BLaER1 treated with 17β-estradiol and CSF1 and Interleukin-3, amounts not matched to agents 10 nM and 100 nM (cell line): ENCODE results near the gene ZEB2.

Source experiments
- H3K27ac ChIP-seq, 11 experiments: shearing (Covaris generic); formaldehyde crosslinking; 2 replicates each; pipeline ENCODE4 v1.8.1; 2022
- H3K27me3 ChIP-seq, 11 experiments: shearing (Covaris generic); formaldehyde crosslinking; 2 replicates each; pipeline ENCODE4 v1.8.1; 2022
- H3K36me3 ChIP-seq, 11 experiments: shearing (Covaris generic); formaldehyde crosslinking; 2 replicates each; pipeline ENCODE4 v1.8.1; 2022
- H3K4me1 ChIP-seq, 10 experiments: shearing (Covaris generic); formaldehyde crosslinking; 2 replicates each; pipeline ENCODE4 v1.8.1; 2022
- H3K4me2 ChIP-seq, 11 experiments: shearing (Covaris generic); formaldehyde crosslinking; 2 replicates each; pipeline ENCODE4 v1.8.1; 2022
- H3K4me3 ChIP-seq, 10 experiments: shearing (Covaris generic); formaldehyde crosslinking; 2 replicates each; pipeline ENCODE4 v1.8.1; 2022
- H3K9ac ChIP-seq, 11 experiments: shearing (Covaris generic); formaldehyde crosslinking; 2 replicates each; pipeline ENCODE4 v1.8.1; 2022
- H3K9me3 ChIP-seq, 11 experiments: shearing (Covaris generic); formaldehyde crosslinking; replicated peaks in 1 of 11; 2 replicates each; pipeline ENCODE4 v1.8.1; 2022
- H4K20me1 ChIP-seq, 11 experiments: shearing (Covaris generic); formaldehyde crosslinking; 2 replicates each; pipeline ENCODE4 v1.8.1; 2022
- Cebpa-rat ChIP-seq, 11 experiments: shearing (Covaris generic); IDR thresholded peaks; 2 replicates each; pipeline ENCODE4 v1.8.1; 2022

ZEB2 gene

DNA sequence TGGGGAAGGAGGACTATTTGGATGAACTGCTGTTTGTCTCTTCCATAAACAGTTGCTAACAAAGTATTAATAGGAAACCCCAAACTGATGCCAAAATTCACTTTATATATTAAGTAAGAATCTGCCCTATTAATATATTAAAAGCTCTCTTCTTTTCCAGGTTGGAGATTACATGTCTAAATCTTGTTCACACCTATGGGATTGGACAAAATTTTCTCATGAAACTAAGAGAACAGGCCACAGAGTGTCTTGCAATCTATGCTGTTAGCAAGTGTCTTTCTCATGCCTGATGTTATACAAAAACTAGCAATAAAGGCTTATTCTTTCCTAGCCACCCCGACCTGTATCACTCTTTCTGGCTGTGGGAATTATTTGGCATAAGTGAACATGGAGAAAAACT is 18.3 kb downstream of the ZEB2 start:
- peak overlapping the region in 1 of 11 experiments; percentile 100; a peak in 1 of 22 replicates for H3K9ac ChIP-seq
- H3K36me3 ChIP-seq, result peaks cover 95 to 96% (median 96%) of the 10 kb centered on the region in 11 experiments
- peak overlapping the region in 6 of 11 experiments; percentile 3 to 100 (median 28); a peak in 7 of 22 replicates for H3K4me2 ChIP-seq
- H3K4me1 ChIP-seq, result peaks cover 43 to 96% (median 71%) of the 10 kb centered on the region in 10 experiments
- peaks cover 96 to 98% (median 97%) of the 10 kb centered on the region in 11 experiments for H4K20me1 ChIP-seq
- no peak overlapping the region for H3K4me3 ChIP-seq
- H3K27me3 ChIP-seq, result no peaks in the 10 kb centered on the region
- TF ChIP-seq Cebpa-rat (IDR thresholded peaks at IDR 0.05), result no peak
- no peaks in the 10 kb centered on the region for H3K9me3 ChIP-seq
- peak overlapping the region in 1 of 11 experiments; percentile 43; a peak in 1 of 22 replicates for H3K27ac ChIP-seq

DNA sequence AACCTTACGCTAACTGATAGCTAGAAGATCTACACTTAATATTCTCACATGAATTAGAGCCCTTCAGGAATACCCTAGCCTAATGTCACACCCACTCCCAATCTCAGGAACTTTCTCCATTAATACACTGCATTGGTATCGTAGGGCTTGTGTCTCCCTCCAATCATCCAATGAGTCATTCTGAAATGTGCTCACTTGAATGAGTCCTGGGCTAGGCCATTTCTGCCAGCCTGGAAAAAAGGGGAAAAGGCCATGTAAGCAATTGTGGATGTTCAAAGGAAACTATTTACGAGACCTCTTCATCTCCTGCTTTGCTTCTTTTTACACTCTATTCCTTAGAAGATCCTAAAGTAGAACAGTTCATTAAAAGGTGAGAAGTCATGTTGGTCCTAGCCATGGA is 18.8 kb downstream of the ZEB2 start:
- Histone ChIP-seq H3K9me3 (no peaks in the 10 kb centered on the region), H3K27me3 (no peaks in the 10 kb centered on the region), H3K36me3 (peaks cover 95 to 96% (median 96%) of the 10 kb centered on the region in 11 experiments), H3K4me3 (no peak overlapping the region), H4K20me1 (peaks cover 96 to 98% (median 97%) of the 10 kb centered on the region in 11 experiments), H3K27ac (0 out of 22 replicates have a peak overlapping the region, but pooled peaks of 2 of the 11 experiments have one; percentile 13 to 43), H3K4me1 (peaks cover 43 to 96% (median 72%) of the 10 kb centered on the region in 10 experiments), H3K9ac (no peak overlapping the region), H3K4me2 (peak overlapping the region in 6 of 11 experiments; percentile 2 to 100 (median 30); a peak in 10 of 22 replicates)
- no peak for TF ChIP-seq Cebpa-rat (IDR thresholded peaks at IDR 0.05)

DNA sequence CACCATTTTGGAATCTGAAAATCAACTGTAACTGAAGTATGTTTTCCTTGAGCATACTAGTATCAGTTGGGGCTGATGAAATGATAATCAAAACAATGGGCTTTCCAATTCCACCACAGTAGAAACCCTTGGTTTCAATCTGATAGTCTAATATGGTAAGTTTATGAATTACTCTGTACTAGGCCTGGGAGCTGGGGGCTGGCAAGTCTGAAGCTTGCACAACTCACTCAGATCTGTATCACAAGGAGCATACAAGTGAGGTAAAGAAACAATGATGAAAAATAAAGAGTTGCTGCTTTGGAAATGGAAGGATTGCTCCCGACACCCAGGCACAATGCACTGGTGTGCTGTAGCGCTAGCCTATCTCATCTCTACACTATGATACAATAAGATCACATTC is 19.4 kb downstream of the ZEB2 start:
- Histone ChIP-seq H3K27ac (no peak overlapping the region), H3K9ac (no peak overlapping the region), H3K36me3 (peaks cover 95 to 96% (median 96%) of the 10 kb centered on the region in 11 experiments), H3K4me1 (peaks cover 42 to 96% (median 72%) of the 10 kb centered on the region in 10 experiments), H3K4me3 (no peak overlapping the region), H3K9me3 (no peaks in the 10 kb centered on the region), H3K4me2 (peak overlapping the region in 6 of 11 experiments; percentile 2 to 100 (median 30); a peak in 8 of 22 replicates), H3K27me3 (no peaks in the 10 kb centered on the region), H4K20me1 (peaks cover 96 to 98% (median 97%) of the 10 kb centered on the region in 11 experiments)
- no peak for TF ChIP-seq Cebpa-rat (IDR thresholded peaks at IDR 0.05)

DNA sequence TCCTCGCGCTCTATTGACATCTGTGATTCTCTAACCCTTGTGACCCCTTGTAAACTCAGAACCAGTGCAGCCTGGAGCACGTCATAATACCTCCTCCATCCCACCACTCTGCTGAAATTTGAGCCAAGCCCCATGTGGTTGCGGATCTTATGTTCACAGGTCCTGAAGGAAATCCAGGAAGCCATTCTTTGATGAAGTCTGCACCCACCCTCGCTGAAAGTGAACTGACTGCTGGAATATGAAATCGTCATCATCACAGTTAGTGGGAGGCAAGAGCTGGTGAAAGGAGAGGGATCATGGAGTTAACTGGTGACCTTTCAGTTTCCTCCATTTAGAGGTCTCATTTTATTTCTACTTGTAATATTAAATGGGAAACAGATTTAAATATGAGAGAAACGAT is 21.6 kb downstream of the ZEB2 start:
- no peak for TF ChIP-seq Cebpa-rat (IDR thresholded peaks at IDR 0.05)
- H3K4me2 ChIP-seq, result peak overlapping the region in 6 of 11 experiments; percentile 2 to 46 (median 28); a peak in 7 of 22 replicates
- peaks cover 86 to 96% (median 94%) of the 10 kb centered on the region in 11 experiments for H3K36me3 ChIP-seq
- peaks cover 96 to 98% (median 97%) of the 10 kb centered on the region in 11 experiments for H4K20me1 ChIP-seq
- no peaks in the 10 kb centered on the region for H3K27me3 ChIP-seq
- no peaks in the 10 kb centered on the region for H3K9me3 ChIP-seq
- no peak overlapping the region for H3K4me3 ChIP-seq
- H3K9ac ChIP-seq, result peak overlapping the region in 1 of 11 experiments; percentile 2; a peak in 2 of 22 replicates
- H3K4me1 ChIP-seq, result peaks cover 26 to 96% (median 70%) of the 10 kb centered on the region in 10 experiments
- no peak overlapping the region for H3K27ac ChIP-seq

DNA sequence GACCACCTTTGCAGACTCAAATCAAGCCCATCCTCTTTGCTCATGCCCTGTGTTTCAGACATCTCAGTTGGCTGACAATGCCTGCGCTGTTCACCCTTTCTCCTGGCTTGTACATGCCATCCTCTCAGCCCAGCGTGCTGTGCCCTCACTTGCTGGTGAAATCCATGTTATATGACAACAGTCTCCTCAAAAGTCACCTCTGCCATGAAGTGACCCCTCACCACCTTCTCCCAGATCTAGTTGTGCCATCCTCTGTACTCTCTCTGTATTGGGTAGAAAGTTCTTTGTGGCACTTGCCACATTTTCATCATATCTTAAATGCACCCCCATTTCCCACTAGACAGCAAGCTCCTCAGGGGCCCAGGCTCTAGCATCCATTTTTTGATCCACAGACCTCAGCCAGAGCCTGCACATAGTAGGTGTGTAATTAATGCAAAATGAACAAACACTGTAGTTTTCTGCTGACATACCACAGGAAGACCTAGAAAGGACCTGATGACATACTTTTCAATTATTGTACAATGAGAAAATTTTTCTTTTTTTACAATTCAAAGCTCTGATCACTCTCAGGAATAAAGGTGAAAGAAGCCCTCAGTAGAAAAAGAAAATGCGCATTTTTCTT is 22.8 kb downstream of the ZEB2 start:
- peak overlapping the region in 3 of 11 experiments; percentile 4 to 45 (median 35); a peak in 4 of 22 replicates for H3K9ac ChIP-seq
- no peaks in the 10 kb centered on the region for H3K9me3 ChIP-seq
- peaks cover 33 to 96% (median 76%) of the 10 kb centered on the region in 10 experiments for H3K4me1 ChIP-seq
- peak overlapping the region; percentile 1 to 91 (median 41); a peak in 17 of 22 replicates for H3K4me2 ChIP-seq
- TF ChIP-seq Cebpa-rat (IDR thresholded peaks at IDR 0.05), result no peak
- H4K20me1 ChIP-seq, result peaks cover 96 to 98% (median 97%) of the 10 kb centered on the region in 11 experiments
- H3K4me3 ChIP-seq, result peak overlapping the region in 1 of 10 experiments; percentile 4; a peak in 1 of 20 replicates
- peaks cover 81 to 96% (median 94%) of the 10 kb centered on the region in 11 experiments for H3K36me3 ChIP-seq
- no peak overlapping the region for H3K27ac ChIP-seq
- no peaks in the 10 kb centered on the region for H3K27me3 ChIP-seq

DNA sequence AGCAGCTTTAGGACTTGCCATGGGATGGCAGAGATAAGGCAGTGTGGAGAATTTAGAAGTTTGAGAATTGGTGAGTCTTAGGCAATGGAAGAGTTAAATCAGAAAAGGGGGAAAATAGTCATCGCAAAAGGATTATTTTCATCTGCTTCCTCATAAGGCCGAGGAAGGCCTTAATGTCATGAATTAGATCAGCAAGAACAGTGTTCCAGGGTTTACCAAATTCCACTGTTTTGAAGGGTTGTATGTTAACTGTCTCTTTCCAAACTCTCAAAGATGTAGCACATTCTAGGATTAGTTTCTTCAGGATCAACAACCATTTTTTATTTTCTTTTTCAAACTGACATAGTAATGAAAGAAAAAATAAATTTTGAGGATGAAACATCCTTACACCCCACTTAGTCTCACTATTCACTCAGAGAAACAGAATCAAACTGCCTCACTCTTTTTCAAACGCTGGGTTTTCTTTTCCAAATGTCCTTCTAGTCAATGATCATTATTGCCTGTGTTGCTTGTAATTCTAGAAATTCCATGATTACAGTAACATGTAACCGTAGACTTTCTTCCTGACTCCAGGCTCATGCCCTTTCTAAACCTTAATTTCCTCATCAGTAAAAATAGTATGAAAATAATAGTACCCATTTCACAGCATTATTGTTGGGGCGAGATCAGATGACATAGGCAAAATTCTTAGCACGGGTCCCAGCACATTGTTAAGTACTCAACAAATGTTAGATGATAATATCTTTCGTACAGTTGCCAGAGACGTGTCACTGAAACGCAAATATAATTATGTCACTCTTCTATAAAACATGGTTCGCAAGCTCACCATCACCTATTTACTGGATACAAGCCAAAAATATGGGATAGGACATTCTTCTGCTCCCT is 23.6 kb downstream of the ZEB2 start:
- Histone ChIP-seq H4K20me1 (peaks cover 96 to 98% (median 97%) of the 10 kb centered on the region in 11 experiments), H3K4me2 (peak overlapping the region; percentile 1 to 91 (median 41); a peak in 18 of 22 replicates), H3K9ac (peak overlapping the region in 3 of 11 experiments; percentile 4 to 45 (median 35); a peak in 4 of 22 replicates), H3K27ac (peak overlapping the region in 2 of 11 experiments; percentile 3 to 8; a peak in 2 of 22 replicates), H3K4me1 (peaks cover 33 to 96% (median 80%) of the 10 kb centered on the region in 10 experiments), H3K9me3 (no peaks in the 10 kb centered on the region), H3K4me3 (no peak overlapping the region), H3K27me3 (no peaks in the 10 kb centered on the region), H3K36me3 (peaks cover 81 to 96% (median 94%) of the 10 kb centered on the region in 11 experiments)
- TF ChIP-seq Cebpa-rat (IDR thresholded peaks at IDR 0.05), result no peak

DNA sequence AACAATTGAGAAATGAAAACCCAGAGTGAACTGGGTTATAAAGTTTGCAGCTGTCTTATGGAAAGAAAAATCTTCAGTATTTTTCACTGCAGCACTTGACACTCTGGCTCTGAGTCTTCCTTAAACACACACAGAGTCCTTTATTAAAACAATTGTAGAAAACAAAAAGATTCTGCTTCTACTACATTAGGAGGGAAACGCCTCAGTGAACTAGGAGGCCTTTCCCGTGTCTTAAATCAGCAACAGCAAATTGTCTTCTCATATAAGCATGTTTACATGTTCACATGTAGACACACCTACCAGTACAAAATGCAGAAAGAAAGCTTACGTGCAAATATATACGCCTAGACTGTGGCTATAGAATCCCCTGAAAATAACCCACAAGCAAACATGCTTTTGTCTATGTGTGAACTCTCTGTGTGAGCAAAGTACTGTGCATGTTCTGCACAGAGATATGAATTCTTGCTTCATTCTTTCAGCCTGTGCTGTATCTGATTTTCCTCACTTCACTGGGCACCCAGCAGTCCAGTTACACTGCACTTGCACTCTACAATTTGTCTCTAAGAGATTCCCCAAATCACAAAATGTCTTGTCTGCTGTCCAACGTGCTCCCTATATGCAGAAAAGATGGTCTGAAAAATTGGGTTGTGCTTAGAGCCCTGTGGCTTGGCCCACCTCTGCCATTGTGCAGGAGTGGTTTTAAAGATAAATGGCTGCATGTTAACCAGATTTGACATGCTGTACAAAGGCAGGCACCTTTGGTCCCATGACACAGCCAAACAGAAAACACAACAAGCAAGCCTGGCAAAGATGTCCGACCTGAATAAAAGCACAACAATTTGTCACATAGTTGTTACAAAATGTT is 24.5 kb downstream of the ZEB2 start:
- Histone ChIP-seq H3K36me3 (peaks cover 81 to 96% (median 94%) of the 10 kb centered on the region in 11 experiments), H3K27me3 (no peaks in the 10 kb centered on the region), H4K20me1 (peaks cover 96 to 98% (median 97%) of the 10 kb centered on the region in 11 experiments), H3K4me2 (peak overlapping the region in 10 of 11 experiments; percentile 3 to 91 (median 46); a peak in 15 of 22 replicates), H3K9me3 (no peaks in the 10 kb centered on the region), H3K9ac (peak overlapping the region in 2 of 11 experiments; percentile 15 to 22; a peak in 2 of 22 replicates), H3K27ac (peak overlapping the region in 2 of 11 experiments; percentile 3 to 8; a peak in 1 of 22 replicates), H3K4me1 (peaks cover 39 to 96% (median 80%) of the 10 kb centered on the region in 10 experiments), H3K4me3 (no peak overlapping the region)
- TF ChIP-seq Cebpa-rat (IDR thresholded peaks at IDR 0.05), result no peak
